Left cardiac atrium (tissue), 4 donors: ENCODE measurements around the gene ARF1. TPM values are rescaled to one million over a fixed set of nuclear protein-coding genes. Genes with fewer than 3 reads are reported as not detected.
A peak's percentile ranks its signal among the peaks of the same experiment; 100 is the strongest.

Experiments used
- ATAC-seq, 2 donors: fragments of 200-7000 bp; cut with Tn5 transposase; one replicate each; pipeline ENCODE4 v1.9.1; 2020; ENCODE audit warnings: mild to moderate bottlenecking in 2 of 2, moderate library complexity in 2 of 2
- DNase-seq: peaks from one replicate; pipeline ENCODE4 v3.0.0-alpha.2; 2020
- intact Hi-C, 2 donors: fragments of 100-400 bp; cut with DNase I; formaldehyde crosslinking; loops; one replicate each; pipeline versions ENCODE4 v1.14.1 to v1.15.1; 2022 to 2023
- total RNA-seq, 2 donors: library from RNA; stranded (reverse); fragmentation: NEBNext Ultra II Directional; extraction: Animal tissue kit (Norgen Biotek cat#: 25700); gene quantifications; one replicate each; pipeline ENCODE4 v1.2.1, GENCODE V29; 2021
- donor health status: DM: no; HTN: yes; CAD: no.
- donor health status: DM: no; HTN: yes; CAD: no; lungs with severe emphysema.
- donor health status: DM: yes; HTN: yes; CAD: no.
- donor health status: Dilated cardiomyopathy.

ARF1 gene
- total RNA-seq, 2 donors from 2014 or later, result 295 to 397 TPM

DNA sequence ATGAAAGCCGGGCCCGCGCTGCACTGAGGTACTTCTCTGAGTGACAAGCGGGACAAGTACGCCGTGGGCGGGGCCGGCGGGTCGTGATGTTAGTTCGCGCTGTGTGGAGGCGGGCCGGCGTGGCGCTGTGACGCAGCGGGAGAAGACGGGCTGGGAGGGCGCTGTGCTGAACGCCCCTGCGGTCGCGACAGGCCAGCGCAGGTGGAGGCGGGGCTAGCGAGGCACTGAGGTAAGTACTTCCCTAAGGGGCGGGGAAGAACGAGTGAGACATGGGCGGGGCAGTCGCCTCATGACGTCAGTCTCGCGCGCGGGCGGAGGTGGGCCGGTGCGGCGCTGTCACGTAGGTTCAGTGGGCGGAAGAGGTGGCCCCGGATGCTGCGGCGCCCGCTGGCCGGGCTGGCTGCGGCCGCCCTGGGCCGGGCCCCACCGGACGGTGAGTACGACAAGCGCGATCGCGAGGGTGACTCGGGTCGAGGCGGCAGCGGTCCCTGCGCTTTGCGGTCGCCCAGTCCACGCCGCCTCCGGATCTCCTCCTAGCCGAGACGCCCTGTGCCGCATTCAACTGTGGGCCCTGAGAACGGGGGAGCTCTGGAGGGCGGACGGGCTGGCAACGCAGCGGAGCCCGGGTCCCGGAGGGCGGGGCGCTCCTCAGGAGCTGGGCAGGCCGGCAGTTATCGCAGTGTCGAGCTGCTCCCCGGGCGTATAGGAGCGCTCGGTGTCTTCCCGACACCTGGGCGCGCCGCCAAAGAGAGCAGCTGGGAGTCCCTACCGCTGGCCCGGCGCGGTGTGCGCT, 57.6 kb downstream of the ARF1 start, which contains the start of gene GUK1:
Gene GUK1, plus strand, starts transcription at position 349 of the 793 bp plus-strand sequence. Its CDS starts 24 bp downstream, at position 373.
- intact Hi-C loops, result loop anchor here in 1 of 2 donors (10.0 kb wide), 1 partner anchor 255 kb away; no protein-coding TSS in a partner anchor
- DNase-seq, result peak; percentile 100

DNA sequence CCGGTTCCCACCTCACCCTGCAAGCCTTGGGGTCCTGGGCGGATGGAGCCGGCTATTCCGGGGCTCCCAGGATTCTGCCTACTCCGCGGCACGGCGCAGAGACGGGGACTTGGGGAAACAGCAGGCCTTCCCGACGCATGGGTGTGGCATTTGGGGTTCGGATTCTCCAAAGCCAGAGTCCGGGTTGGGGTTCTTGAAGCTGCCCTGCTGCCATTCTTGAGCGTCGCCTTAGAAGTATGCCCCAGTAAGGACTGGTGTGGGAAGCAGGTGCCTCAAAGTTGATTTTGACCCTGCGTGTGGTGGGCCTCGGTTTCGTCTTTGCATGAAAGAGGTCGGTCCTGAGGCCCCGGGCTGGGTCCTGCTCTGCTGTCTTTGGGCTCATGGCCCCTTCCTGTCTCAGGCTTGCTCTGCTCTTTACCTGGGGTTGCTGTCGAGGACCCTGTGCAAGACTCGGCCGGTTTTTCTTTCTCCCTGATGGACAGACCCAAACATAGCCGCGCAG, 58.3 kb downstream of the ARF1 start:
- DNase-seq (peak; percentile 28), ATAC-seq (no peak)
- intact Hi-C loops, result no loop called here

More for the DNA sequence above, 57.6 kb downstream of the ARF1 start, which contains the start of gene GUK1:
- peak; percentile 95 to 96 for ATAC-seq

DNA sequence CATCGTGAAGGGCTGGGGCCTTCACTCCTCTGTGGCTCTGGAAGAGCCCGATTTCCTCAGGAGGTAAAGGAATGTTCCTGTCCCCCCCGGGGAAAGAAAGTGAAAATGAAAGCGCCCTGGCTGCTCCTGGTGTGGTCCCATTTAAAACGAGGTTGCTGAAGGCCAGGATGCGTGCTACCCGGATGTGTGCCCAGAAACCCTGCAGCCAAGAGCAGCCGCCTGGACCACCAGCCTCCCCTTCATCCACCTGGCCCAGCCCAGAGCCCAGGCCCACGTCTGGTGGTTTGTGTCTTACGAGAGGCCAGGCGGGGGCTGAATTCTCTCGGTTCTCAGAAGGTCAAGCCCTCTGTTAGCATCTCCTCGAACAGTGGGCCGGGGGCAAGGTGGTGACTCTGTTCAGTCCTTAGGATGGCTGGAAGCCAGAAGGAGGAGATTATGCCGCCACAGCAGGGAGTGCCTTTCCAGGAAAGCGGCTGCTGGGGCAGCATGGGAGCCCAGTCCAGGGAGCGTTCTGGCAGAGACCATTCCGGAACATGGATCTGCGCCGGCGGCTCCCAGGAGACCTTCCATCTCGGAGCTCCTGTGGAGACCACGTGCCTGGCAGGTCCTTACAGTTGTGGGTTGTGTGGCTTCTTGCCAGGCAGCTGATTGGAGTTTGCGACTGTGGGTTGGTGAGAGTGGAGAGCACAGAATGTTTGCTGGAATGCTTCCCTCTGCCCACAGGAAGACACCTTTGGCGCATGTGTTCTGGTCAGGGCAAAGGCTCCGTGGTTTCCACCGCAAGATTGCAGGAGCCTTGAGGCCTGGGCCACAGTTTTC, 58.9 kb downstream of the ARF1 start:
- intact Hi-C loops, result no loop called here
- DNase-seq, result peak; percentile 78
- ATAC-seq, result peak in 1 of 2 donors; percentile 9

DNA sequence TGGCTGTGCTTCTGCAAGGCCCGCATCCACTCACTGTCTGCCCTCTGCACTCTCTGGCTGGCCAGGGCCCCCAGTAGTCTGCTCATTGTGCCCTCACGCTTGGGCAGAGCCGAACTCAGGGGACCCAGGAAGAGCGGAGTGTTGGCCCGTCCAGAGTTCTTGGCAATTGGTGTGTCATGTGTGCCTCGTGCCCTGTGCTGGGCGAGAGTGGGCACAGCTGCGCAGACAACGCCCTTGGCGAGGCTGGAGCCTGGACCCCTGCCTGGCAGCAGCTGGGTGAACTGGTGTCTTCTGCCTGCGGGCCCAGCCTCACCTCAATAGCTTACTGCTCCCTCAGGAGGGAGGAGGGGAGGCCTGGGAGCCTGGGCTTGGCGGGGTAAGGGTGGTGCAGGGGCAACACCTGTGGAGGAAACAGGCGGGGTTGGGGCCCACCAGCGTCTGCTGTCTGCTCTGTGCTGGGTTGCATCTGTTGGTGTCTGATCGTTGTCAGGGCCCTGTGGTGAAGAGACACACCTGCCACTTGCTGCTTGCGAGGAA, 59.7 kb downstream of the ARF1 start:
- ATAC-seq (no peak), DNase-seq (no peak)
- intact Hi-C loops, result no loop called here

DNA sequence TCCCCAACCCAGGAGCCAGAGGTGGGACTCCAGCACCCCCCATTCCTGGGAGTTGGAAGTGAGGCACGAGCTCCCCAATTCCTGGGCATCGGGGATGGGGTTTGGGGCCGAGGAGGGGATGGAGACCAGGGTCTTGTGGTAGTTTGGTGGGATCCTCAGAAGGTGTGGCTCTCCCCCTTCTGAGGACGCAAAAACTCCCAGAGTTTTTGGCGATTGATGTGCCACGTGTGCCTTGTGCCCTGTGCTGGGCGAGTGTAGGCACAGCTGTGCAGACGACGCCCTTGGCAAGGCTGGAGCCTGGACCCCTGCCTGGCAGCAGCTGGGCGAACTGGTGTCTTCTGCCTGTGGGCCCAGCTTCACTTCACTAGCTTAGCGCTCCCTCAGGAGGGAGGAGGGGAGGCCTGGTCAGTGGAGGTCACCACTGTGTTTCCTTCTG, 60.2 kb downstream of the ARF1 start:
- DNase-seq, result no peak
- ATAC-seq, result no peak
- intact Hi-C loops, result no loop called here

DNA sequence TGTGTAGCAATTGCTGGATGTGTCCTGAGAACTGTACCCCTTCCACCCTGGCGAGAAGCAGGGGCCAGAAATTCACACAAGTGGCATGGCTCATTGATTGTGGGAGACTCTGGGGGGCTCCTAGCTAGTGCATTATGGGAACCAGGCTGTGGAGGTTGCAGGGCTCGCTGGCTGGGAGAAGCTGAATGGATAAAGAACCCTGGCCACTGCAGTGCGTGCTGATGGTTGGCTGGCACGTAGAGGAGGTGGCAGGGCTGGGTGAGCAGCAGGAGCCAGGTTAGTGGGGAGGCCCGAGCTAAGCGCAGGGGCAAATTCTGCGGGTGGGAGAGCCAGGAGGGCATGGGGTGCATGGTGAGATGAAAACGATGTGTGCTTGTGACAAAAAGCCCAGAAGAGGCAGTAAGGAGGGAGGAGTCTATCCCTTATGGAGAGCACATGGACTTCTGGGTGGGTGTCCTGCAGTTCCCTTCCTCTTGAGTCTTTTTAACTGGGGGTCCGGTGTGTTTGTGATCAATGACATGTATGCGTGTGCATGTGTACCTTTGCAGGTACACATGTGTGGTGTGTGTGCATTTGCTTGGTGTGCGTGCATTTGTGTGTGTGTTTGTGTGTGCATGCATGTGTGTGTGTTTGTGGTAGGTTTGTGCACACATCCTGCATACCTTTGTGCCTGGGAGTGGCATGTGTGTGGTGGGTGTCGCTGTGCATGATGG, 61.1 kb downstream of the ARF1 start:
- no peak for ATAC-seq
- no peak for DNase-seq
- intact Hi-C loops, result no loop called here

DNA sequence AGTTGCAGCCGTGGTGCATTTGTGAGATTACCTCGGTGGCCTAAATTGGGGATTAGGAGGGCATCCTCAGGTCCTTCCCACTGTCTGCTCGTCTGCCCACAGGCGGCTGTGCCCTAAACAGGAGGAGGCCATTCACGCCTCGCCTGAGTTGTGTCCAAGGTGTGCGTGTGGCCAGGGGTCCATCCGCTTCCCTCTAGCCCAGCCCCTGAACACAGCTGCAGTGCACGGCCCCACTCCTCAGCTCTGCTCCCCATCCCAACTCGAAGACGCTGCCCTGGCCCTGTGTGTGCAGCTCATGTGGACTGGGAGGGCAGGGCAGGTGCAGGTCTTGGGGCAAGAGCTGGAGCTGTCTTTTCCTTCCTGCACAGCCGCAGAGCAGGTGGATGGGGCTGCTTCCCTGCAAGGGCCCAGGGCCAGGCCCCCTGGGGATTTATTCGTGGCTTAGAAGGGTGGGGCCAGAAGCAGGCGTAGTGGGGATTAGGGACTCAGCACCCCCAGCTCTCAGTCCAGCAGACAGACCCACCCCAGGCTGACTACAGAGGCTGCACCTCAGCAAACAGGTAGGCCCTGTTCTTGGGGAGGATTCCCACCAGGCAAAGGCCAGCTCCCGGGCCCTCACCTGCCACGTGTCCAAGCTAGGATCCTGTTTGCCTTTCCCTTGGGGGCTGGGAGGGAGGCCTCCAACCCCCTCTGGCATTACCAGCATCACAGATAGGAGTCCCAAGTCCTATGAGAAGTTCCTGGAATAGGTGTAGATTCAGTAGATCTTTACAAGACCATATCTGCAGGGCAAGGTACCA, 61.9 kb downstream of the ARF1 start:
- ATAC-seq (no peak), DNase-seq (no peak)
- intact Hi-C loops, result no loop called here

DNA sequence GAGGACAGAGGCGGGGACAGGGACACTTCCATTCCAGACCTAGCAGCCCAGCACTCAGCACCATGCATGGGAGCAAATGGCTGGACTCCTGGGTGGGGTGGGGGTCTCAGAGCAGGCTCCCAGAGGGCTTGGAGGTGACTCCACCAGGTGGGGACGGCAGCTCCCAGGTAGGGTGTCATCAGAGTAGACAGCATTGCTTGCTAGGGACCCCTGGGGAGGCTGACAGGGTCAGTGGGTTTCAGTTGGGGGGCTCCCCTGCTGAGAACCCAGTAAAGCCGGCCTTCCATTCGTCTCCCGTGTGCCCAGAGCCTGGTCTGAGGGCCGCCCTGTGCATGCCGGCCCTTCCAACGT, 62.5 kb downstream of the ARF1 start:
- DNase-seq (no peak), ATAC-seq (no peak)
- intact Hi-C loops, result no loop called here

DNA sequence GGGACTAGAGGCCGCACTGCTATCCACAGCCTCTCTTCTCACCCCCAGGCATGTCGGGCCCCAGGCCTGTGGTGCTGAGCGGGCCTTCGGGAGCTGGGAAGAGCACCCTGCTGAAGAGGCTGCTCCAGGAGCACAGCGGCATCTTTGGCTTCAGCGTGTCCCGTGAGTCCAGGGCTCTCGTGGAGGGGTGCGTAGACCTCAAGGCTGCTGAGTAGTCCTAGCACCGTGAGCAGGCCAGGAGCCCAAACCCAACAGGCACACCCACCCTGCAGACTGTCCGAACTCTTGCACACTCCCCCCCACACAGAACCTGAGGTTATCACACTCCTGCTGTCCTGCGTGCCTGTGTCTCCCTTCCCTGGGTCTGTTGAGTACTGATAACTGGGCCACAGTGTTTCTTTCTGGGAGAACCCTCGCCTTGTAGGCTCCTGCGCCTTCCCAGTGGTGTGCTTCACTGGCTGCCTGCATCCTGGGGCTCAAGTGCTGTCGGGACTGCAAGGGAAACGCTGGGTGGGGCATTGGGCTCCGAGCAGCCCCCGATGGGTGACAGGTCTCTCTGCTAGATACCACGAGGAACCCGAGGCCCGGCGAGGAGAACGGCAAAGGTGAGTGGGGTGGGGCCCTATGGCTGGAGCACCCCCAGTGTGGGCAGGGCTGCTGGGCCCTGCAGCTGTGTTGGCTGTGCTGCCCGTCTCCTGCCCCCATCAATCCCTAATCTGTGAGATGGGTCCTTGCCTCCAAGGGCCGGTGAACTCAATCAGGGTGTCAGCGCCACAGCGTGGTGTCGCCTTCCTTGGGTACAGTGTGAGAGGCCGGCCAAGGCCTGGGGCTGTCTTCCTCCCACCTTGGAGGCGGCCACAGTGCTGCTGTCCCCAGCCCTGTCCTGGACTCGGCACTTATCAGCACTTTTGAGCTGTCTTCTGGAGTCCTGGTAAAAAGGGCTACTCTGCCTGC, 63.2 kb downstream of the ARF1 start:
- ATAC-seq (no peak), DNase-seq (no peak)
- intact Hi-C loops, result no loop called here

DNA sequence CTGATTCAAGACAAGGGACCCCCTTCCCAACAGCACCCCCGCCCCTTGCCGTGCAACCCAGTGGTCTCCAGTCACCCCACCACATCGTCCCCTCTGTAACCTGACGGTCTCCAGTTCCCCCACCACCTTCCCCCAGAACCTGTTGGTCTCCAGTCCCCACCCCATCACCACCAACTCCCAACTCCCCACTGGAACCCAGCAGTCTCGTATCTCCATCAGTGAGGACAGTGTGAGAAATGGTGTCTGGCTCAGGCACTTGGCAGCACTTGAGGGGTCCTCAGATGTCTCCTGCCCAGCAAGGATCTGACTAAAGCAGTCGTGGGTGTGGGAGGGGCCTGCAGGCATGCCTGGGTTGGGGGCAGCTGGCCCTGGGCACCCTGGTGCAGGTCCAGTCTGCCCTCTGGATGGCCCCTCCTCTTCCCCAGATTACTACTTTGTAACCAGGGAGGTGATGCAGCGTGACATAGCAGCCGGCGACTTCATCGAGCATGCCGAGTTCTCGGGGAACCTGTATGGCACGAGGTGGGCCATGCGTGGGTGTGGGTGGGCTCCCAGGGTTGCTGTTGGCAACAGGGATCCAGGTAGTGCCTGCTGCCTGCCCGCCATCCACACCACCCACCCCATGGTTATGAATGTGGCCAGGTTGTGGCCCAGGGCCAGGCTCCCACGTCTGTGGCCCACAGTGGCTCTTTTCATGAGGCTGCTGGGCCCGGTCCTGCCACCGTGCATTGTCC, 64.1 kb downstream of the ARF1 start:
- ATAC-seq, result no peak
- intact Hi-C loops, result no loop called here
- DNase-seq, result no peak

DNA sequence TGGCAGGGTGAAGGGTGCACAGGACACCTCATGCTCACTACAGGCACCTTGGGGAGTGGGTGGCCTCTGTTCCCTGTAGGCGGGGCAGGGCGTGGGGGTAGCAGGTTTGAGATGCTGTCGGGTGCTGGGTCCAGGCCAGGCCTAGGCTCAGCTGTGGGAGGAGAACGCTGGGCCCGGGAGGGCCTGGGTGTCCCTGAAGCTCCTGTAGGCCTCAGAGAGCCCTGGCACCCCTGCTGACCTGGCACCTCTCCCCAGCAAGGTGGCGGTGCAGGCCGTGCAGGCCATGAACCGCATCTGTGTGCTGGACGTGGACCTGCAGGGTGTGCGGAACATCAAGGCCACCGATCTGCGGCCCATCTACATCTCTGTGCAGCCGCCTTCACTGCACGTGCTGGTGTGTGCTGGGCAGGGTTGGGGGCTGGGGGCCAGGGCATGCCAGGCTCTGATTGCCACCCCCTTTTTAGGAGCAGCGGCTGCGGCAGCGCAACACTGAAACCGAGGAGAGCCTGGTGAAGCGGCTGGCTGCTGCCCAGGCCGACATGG, 64.7 kb downstream of the ARF1 start:
- ATAC-seq, result no peak
- DNase-seq, result peak; percentile 29
- intact Hi-C loops, result no loop called here

DNA sequence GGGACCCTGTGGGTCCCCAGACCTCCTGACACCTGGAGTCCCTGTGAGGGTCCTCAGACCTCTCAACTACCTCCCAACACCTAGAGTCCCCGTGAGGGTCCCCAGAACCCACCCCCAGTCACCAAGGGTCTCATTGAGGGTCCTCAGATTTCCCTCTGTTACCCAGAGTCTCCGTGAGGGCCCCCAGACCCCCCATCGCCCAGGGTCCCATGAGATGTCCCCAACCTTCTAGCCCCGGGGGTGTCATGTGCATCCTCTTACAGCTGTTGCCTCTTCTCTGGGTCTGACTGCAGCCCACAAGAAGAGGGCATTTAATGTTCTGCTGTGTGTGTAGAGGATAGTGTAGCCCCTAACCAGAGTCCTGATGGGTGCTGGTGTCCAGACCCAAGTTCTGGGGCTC, 65.3 kb downstream of the ARF1 start:
- DNase-seq (no peak), ATAC-seq (no peak)
- intact Hi-C loops, result no loop called here

DNA sequence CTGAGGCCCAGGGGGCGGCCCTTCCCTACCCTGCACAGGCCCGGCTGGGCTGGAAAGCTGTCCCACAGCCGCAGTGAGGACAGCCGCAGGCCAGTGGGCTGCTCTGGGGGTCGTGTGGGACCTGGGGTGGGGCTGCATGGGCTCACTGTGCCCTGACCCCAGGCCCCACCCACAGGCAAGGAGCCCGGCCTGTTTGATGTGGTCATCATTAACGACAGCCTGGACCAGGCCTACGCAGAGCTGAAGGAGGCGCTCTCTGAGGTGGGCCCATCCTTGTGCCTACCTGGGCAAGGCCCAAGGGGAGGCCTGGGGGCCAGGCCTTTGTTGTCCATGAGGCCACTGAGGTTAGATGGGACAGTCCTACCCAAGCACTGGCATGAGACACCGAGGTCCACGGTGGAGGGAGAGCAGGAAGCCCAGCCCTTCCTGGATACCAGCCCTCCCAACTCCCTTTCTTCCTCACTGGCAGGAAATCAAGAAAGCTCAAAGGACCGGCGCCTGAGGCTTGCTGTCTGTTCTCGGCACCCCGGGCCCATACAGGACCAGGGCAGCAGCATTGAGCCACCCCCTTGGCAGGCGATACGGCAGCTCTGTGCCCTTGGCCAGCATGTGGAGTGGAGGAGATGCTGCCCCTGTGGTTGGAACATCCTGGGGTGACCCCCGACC, 65.8 kb downstream of the ARF1 start:
- DNase-seq (peak; percentile 42), ATAC-seq (no peak)
- intact Hi-C loops, result no loop called here
